Type B pancreatic cell (in vitro differentiated cells): ENCODE measurements around the gene ARHGEF1. TPM values are rescaled to one million over a fixed set of nuclear protein-coding genes. Genes with fewer than 3 reads are reported as not detected.

Experiments used
- DNase-seq: peaks from one replicate; pipeline ENCODE4 v3.0.0; 2021; ENCODE audit warnings: mixed read lengths; ENCODE audit not compliant: unreplicated experiment; ENCODE audit errors: extremely low spot score
- H3K27ac Mint-ChIP-seq: 2 replicates; pipeline ENCODE4 v1.8.0; 2021; ENCODE audit warnings: mild to moderate bottlenecking, mixed read lengths
- H3K27me3 Mint-ChIP-seq: 2 replicates; pipeline ENCODE4 v1.8.0; 2021; ENCODE audit warnings: mixed read lengths
- H3K36me3 Mint-ChIP-seq: 2 replicates; pipeline ENCODE4 v1.8.0; 2021; ENCODE audit warnings: mixed read lengths
- H3K4me1 Mint-ChIP-seq: one replicate; pipeline ENCODE4 v1.8.0; 2021; ENCODE audit warnings: mixed read lengths; ENCODE audit not compliant: unreplicated experiment
- H3K4me3 Mint-ChIP-seq: 2 replicates; pipeline ENCODE4 v1.8.0; 2021; ENCODE audit warnings: mild to moderate bottlenecking, mixed read lengths
- H3K9me3 Mint-ChIP-seq: 2 replicates; pipeline ENCODE4 v1.8.0; 2021; ENCODE audit warnings: mixed read lengths
- CTCF ChIP-seq: fragments of 200-600 bp; sonication (generic); conservative IDR thresholded peaks from 2 replicates; pipeline ENCODE4 v1.5.0; 2021; ENCODE audit warnings: antibody characterized with exemption, mild to moderate bottlenecking
- total RNA-seq: library from RNA; stranded (reverse); gene quantifications from 2 replicates; pipeline ENCODE4 v1.2.1, GENCODE V29; 2021; ENCODE audit warnings: low replicate concordance

Gene ARHGEF1
- total RNA-seq, 1 donor from 2014 or later, result 58.9 TPM

- Mint-ChIP-seq H3K4me1 (no peaks in the 10 kb centered on the region), H3K4me3 (no peak overlapping the region), H3K36me3 (peaks cover 3% of the 10 kb centered on the region), H3K9me3 (no peaks in the 10 kb centered on the region), H3K27me3 (no peaks in the 10 kb centered on the region), H3K27ac (no peak overlapping the region)
- peak; percentile 55 for TF ChIP-seq CTCF
- no peak for DNase-seq
These were observed 13.0 kb downstream of the ARHGEF1 start for GRCh38 chr19:41895745-41896580.

- TF ChIP-seq CTCF, result no peak
- Mint-ChIP-seq H3K4me3 (no peak overlapping the region), H3K27ac (no peak overlapping the region), H3K9me3 (no peaks in the 10 kb centered on the region), H3K36me3 (peaks cover 1% of the 10 kb centered on the region), H3K4me1 (no peaks in the 10 kb centered on the region), H3K27me3 (no peaks in the 10 kb centered on the region)
- DNase-seq, result no peak
These were observed 13.6 kb downstream of the ARHGEF1 start for GRCh38 chr19:41896581-41896942.

- Mint-ChIP-seq H3K4me3 (no peak overlapping the region), H3K27ac (no peak overlapping the region), H3K36me3 (no peaks in the 10 kb centered on the region), H3K27me3 (no peaks in the 10 kb centered on the region), H3K4me1 (no peaks in the 10 kb centered on the region), H3K9me3 (no peaks in the 10 kb centered on the region)
- no peak for DNase-seq
- TF ChIP-seq CTCF, result no peak
These were observed 14.2 kb downstream of the ARHGEF1 start for GRCh38 chr19:41897181-41897580.

- TF ChIP-seq CTCF, result no peak
- Mint-ChIP-seq H3K4me3 (no peak overlapping the region), H3K36me3 (no peaks in the 10 kb centered on the region), H3K4me1 (no peaks in the 10 kb centered on the region), H3K27ac (no peak overlapping the region), H3K9me3 (no peaks in the 10 kb centered on the region), H3K27me3 (no peaks in the 10 kb centered on the region)
- no peak for DNase-seq
These were observed 14.8 kb downstream of the ARHGEF1 start for GRCh38 chr19:41897820-41898219.

GRCh38 chr19:41898235-41898634, 15.3 kb downstream of the ARHGEF1 start:
- Mint-ChIP-seq H3K4me3 (no peak overlapping the region), H3K36me3 (no peaks in the 10 kb centered on the region), H3K27me3 (no peaks in the 10 kb centered on the region), H3K9me3 (no peaks in the 10 kb centered on the region), H3K4me1 (no peaks in the 10 kb centered on the region), H3K27ac (no peak overlapping the region)
- no peak for TF ChIP-seq CTCF
- DNase-seq, result no peak
